Breast epithelium (tissue), 4 donors: ENCODE results near the gene INVS. TPM values are rescaled to one million over a fixed set of nuclear protein-coding genes. Genes with fewer than 3 reads are reported as not detected.

ENCODE experiments used
- DNase-seq, 2 donors: peaks; one replicate each; pipeline ENCODE4 v3.0.0-alpha.2; 2019; ENCODE audit warnings: low spot score in 2 of 2
- H3K27ac ChIP-seq, 2 donors: fragments of 200-600 bp; sonication (generic) in 1 of 2; one replicate each; pipeline ENCODE4 v1.5.1; 2016 to 2019; ENCODE audit warnings: mild to moderate bottlenecking in 1 of 2
- H3K27me3 ChIP-seq, 2 donors: fragments of 200-600 bp; sonication (generic) in 1 of 2; one replicate each; pipeline versions ENCODE4 v1.5.1 to v1.6.0; 2017 to 2019; ENCODE audit warnings: control low read depth in 1 of 2, mild to moderate bottlenecking in 1 of 2
- H3K36me3 ChIP-seq: fragments of 200-600 bp; one replicate; pipeline ENCODE4 v1.5.1; 2019
- H3K4me1 ChIP-seq, 2 donors: fragments of 200-600 bp; sonication (generic); one replicate each; pipeline ENCODE4 v1.5.1; 2016 to 2019; ENCODE audit warnings: control low read depth in 1 of 2
- H3K4me3 ChIP-seq, 3 donors: fragments of 200-600 bp; sonication (generic); 1 replicate in 2 of 3; 2 replicates in 1 of 3; pipeline ENCODE4 v1.5.1; 2016 to 2019; ENCODE audit warnings: mild to moderate bottlenecking in 3 of 3, moderate library complexity in 2 of 3
- H3K9me3 ChIP-seq, 2 donors: fragments of 200-600 bp; sonication (generic) in 1 of 2; one replicate each; pipeline ENCODE4 v1.5.1; 2016 to 2019; ENCODE audit warnings: control low read depth in 1 of 2
- POLR2A ChIP-seq: fragments of 450-650 bp; IDR thresholded peaks from one replicate; pipeline ENCODE4 v1.6.1; 2016; ENCODE audit warnings: antibody characterized with exemption, mild to moderate bottlenecking, moderate library complexity
- POLR2AphosphoS5 ChIP-seq, 3 donors: sonication (generic); formaldehyde crosslinking; IDR thresholded peaks; one replicate each; pipeline ENCODE4 v1.6.1; 2017; ENCODE audit warnings: antibody characterized with exemption in 3 of 3
- intact Hi-C: fragments of 100-400 bp; cut with DNase I; formaldehyde crosslinking; loops from one replicate; pipeline ENCODE4 v1.15.1; 2023; ENCODE audit warnings: low total_unique reads
- total RNA-seq, 3 donors: library from RNA; depleted of rRNA; stranded (reverse); fragments of >200 nt; gene quantifications; one replicate each; pipeline ENCODE4 v1.1.0, GENCODE V29; 2016
- TF ChIP-seq, protein P1 (sequence below), 3 donors: fragments of 450-650 bp; IDR thresholded peaks; one replicate each; pipeline ENCODE4 v1.5.1; 2016 to 2017; ENCODE audit warnings: antibody characterized with exemption in 3 of 3, mild to moderate bottlenecking in 3 of 3, moderate library complexity in 3 of 3

The INVS gene
- total RNA-seq, 3 donors from 2014 or later, result 30.7 to 36.0 (median 34.7) TPM

DNA sequence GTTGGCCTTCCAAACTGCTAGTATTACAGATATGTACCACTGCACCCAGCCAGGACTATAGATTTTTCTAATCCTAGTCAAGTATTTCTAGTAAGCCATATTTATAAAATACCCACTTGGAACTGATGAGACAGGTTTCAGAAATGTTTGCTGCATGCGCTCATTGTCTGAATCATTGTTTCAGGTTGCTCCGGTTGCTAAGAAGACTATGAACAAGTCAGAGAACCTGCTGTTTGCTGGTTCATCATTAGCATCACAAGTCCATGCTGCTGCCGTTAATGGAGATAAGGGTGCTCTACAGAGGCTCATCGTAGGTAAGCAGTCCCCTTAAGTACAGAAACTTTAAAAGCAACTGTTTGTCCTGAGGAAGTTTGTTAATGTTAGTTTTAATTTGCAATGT, 5.3 kb downstream of the INVS start:
- TF ChIP-seq, protein P1, sequence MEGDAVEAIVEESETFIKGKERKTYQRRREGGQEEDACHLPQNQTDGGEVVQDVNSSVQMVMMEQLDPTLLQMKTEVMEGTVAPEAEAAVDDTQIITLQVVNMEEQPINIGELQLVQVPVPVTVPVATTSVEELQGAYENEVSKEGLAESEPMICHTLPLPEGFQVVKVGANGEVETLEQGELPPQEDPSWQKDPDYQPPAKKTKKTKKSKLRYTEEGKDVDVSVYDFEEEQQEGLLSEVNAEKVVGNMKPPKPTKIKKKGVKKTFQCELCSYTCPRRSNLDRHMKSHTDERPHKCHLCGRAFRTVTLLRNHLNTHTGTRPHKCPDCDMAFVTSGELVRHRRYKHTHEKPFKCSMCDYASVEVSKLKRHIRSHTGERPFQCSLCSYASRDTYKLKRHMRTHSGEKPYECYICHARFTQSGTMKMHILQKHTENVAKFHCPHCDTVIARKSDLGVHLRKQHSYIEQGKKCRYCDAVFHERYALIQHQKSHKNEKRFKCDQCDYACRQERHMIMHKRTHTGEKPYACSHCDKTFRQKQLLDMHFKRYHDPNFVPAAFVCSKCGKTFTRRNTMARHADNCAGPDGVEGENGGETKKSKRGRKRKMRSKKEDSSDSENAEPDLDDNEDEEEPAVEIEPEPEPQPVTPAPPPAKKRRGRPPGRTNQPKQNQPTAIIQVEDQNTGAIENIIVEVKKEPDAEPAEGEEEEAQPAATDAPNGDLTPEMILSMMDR (IDR thresholded peaks at IDR 0.05), result no peak
- no peak for TF ChIP-seq POLR2A
- TF ChIP-seq POLR2AphosphoS5 (IDR thresholded peaks at IDR 0.05), result no peak
- intact Hi-C loops, result no loop called here

DNA sequence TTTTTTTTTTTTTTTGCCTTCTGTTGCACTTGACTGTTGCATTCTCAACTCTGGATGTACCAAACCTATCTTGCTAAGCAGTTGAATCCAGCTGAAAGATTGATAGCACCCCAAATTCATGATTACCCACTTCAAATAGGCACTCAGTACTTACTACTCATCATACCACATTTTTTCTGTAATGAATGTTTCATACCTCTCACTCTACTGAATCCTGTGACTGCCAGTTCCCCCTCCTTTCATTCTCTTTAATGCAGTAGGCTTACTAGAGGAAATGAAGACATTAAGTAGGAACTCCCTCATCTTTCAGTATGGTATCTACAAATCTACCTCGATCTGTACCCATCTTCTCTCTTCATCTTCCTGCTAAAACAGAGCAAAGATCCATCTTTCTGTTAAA, 6.8 kb downstream of the INVS start:
- Histone ChIP-seq H3K9me3 (no peaks in the 10 kb centered on the region), H3K4me3 (no peak overlapping the region), H3K27ac (no peak overlapping the region), H3K36me3 (peaks cover 19% of the 10 kb centered on the region), H3K4me1 (no peaks in the 10 kb centered on the region), H3K27me3 (no peaks in the 10 kb centered on the region)
- DNase-seq, result no peak
- intact Hi-C loops, result no loop called here
- TF ChIP-seq, protein P1 (IDR thresholded peaks at IDR 0.05), result no peak
- TF ChIP-seq POLR2A (no peak), POLR2AphosphoS5 (IDR thresholded peaks at IDR 0.05) (no peak)

More for the DNA sequence above, 5.3 kb downstream of the INVS start:
- no peaks in the 10 kb centered on the region for H3K27me3 ChIP-seq
- H3K27ac ChIP-seq, result no peak overlapping the region
- H3K9me3 ChIP-seq, result no peaks in the 10 kb centered on the region
- H3K36me3 ChIP-seq, result peaks cover 19% of the 10 kb centered on the region
- H3K4me1 ChIP-seq, result peaks cover 0 to 6% of the 10 kb centered on the region in 2 donors
- no peak for DNase-seq
- H3K4me3 ChIP-seq, result no peak overlapping the region

DNA sequence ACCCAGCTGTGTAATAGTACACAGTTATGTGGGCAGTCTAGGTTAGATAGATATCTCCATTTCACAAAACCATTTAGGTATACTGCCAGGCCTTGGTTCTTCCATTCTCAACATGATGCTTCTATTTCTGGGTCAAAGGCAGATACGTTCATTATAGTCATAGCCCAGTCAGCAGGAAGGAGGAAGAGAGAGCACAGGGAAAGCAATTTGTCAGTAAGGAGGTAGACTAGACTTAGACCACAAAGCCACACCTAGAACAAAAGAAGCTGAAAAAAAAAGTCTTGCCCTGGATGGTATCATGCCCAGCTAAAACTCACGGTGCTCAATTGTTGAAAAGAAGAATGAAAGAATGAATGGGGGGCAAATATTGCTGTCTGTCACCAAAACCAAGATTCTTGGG, 7.6 kb downstream of the INVS start:
- no peaks in the 10 kb centered on the region for H3K27me3 ChIP-seq
- intact Hi-C loops, result no loop called here
- no peaks in the 10 kb centered on the region for H3K4me1 ChIP-seq
- no peak for TF ChIP-seq POLR2AphosphoS5 (IDR thresholded peaks at IDR 0.05)
- TF ChIP-seq, protein P1 (IDR thresholded peaks at IDR 0.05), result no peak
- DNase-seq, result no peak
- H3K9me3 ChIP-seq, result no peaks in the 10 kb centered on the region
- no peak overlapping the region for H3K27ac ChIP-seq
- peaks cover 19% of the 10 kb centered on the region for H3K36me3 ChIP-seq
- H3K4me3 ChIP-seq, result no peak overlapping the region

DNA sequence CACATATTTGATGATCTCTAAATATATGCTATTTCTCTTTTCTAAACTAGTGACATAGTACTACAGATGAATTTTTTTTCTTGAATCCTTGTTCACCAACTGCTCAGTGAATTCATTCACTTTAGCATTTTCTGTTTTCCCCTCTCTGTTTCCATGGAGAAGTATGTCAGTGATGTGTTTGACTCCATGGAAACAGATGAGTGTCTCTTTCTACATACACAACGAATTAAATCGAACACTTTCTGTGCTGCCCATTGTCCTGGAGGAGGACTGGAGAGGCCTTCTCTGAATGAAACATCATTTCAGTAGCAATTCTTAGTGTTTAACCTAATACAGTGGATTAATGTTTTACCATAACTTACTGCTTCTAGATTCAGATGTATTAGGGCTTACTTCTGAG, 9.5 kb downstream of the INVS start:
- peaks cover 19% of the 10 kb centered on the region for H3K36me3 ChIP-seq
- intact Hi-C loops, result no loop called here

DNA sequence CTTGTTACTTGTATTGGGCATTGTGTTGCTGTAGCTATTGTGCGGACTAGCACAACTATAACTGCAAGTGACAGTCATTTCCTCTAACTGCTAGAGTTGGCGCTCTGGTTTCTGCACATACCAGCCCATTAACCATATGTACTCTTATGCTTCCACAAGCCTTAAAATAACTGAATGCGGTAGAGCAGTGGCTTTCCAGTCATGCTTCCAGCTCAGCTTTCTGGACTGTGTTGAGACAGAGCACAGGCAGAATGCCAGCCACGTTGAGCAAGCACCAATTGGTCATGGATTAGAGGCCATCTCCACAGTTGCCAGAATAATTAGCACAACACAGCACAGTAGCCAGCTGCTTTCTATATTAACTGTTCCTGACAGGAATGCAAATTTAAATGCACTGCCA, 12.2 kb downstream of the INVS start:
- intact Hi-C loops, result no loop called here
- Histone ChIP-seq H3K4me3 (no peak overlapping the region), H3K27ac (no peak overlapping the region), H3K27me3 (no peaks in the 10 kb centered on the region), H3K9me3 (no peaks in the 10 kb centered on the region), H3K36me3 (peaks cover under 1% of the 10 kb centered on the region), H3K4me1 (no peaks in the 10 kb centered on the region)
- peak in 1 of 2 donors; percentile 48 for DNase-seq
- TF ChIP-seq POLR2A (no peak), POLR2AphosphoS5 (IDR thresholded peaks at IDR 0.05) (peak in 1 of 3 donors; percentile 32)

More for the DNA sequence above, 9.5 kb downstream of the INVS start:
- H3K9me3 ChIP-seq, result no peaks in the 10 kb centered on the region
- H3K27me3 ChIP-seq, result no peaks in the 10 kb centered on the region
- no peak overlapping the region for H3K27ac ChIP-seq
- no peaks in the 10 kb centered on the region for H3K4me1 ChIP-seq
- TF ChIP-seq POLR2AphosphoS5 (IDR thresholded peaks at IDR 0.05), result no peak
- no peak for TF ChIP-seq POLR2A
- TF ChIP-seq, protein P1 (IDR thresholded peaks at IDR 0.05), result no peak
- H3K4me3 ChIP-seq, result no peak overlapping the region
- DNase-seq, result no peak
